Central memory CD8-positive, alpha-beta T cell (primary cell): ENCODE results near the gene GSK3B.
A peak's percentile ranks its signal among the peaks of the same experiment; 100 is the strongest.

Source experiments
- ATAC-seq: fragments of 150-1000 bp; cut with Tn5 transposase; replicated peaks from 2 replicates; pipeline ENCODE4 v1.10.0; 2022; ENCODE audit warnings: mild to moderate bottlenecking, moderate FRiP score, moderate number of reproducible peaks; ENCODE audit not compliant: poor library complexity, severe bottlenecking; ENCODE audit errors: extremely low read depth
- DNase-seq, 2 donors: peaks; one replicate each; pipeline ENCODE4 v3.0.0; 2021; ENCODE audit warnings: low spot score in 2 of 2
- H3K27ac Mint-ChIP-seq: one replicate; pipeline ENCODE4 v1.8.0; 2022; ENCODE audit warnings: low read depth, mild to moderate bottlenecking, moderate library complexity, mixed read lengths
- H3K27me3 Mint-ChIP-seq: one replicate; pipeline ENCODE4 v1.8.0; 2022; ENCODE audit warnings: mixed read lengths
- H3K36me3 Mint-ChIP-seq: one replicate; pipeline ENCODE4 v1.8.0; 2022; ENCODE audit warnings: mild to moderate bottlenecking, moderate library complexity, mixed read lengths; ENCODE audit not compliant: insufficient read depth
- H3K4me1 Mint-ChIP-seq: one replicate; pipeline ENCODE4 v1.8.0; 2022; ENCODE audit warnings: mixed read lengths
- H3K4me3 Mint-ChIP-seq: one replicate; pipeline ENCODE4 v1.8.0; 2022; ENCODE audit warnings: mild to moderate bottlenecking, moderate library complexity, mixed read lengths
- H3K9me3 Mint-ChIP-seq: one replicate; pipeline ENCODE4 v1.8.0; 2022; ENCODE audit warnings: mixed read lengths

The GSK3B gene

GRCh38 chr3:119826711-119827608, 267.3 kb downstream of the GSK3B start:
- ATAC-seq (no peak), DNase-seq (no peak)
- no peak overlapping the region for H3K4me3 Mint-ChIP-seq
- peaks cover 21% of the 10 kb centered on the region for H3K36me3 Mint-ChIP-seq
- H3K4me1 Mint-ChIP-seq, result peaks cover 13% of the 10 kb centered on the region
- no peaks in the 10 kb centered on the region for H3K9me3 Mint-ChIP-seq
- no peaks in the 10 kb centered on the region for H3K27me3 Mint-ChIP-seq
- H3K27ac Mint-ChIP-seq, result peak overlapping the region; percentile 15

DNA sequence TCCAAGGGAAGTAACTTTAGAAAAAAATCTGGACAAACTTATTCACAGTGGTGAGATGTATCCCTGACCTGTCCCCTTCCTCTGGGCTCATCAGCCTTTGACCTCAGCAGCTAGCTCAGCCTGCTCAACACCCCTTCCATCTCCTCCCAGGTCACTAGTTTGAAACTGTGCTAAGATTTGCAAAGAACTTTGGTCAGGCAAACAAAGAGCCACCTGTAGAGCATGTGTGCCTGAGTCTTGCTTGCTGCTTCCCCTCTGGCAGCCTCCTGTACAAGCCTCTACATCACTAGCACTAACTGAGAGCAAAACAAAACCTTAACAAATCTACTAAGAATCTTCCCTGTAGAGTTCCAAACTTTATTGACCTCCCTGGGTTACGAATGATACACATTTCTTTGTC, 268.4 kb downstream of the GSK3B start:
- no peak for DNase-seq
- ATAC-seq, result no peak
- peaks cover 7% of the 10 kb centered on the region for H3K4me1 Mint-ChIP-seq
- peaks cover 19% of the 10 kb centered on the region for H3K36me3 Mint-ChIP-seq
- no peak overlapping the region for H3K4me3 Mint-ChIP-seq
- H3K27ac Mint-ChIP-seq, result no peak overlapping the region
- no peaks in the 10 kb centered on the region for H3K9me3 Mint-ChIP-seq
- H3K27me3 Mint-ChIP-seq, result no peaks in the 10 kb centered on the region

DNA sequence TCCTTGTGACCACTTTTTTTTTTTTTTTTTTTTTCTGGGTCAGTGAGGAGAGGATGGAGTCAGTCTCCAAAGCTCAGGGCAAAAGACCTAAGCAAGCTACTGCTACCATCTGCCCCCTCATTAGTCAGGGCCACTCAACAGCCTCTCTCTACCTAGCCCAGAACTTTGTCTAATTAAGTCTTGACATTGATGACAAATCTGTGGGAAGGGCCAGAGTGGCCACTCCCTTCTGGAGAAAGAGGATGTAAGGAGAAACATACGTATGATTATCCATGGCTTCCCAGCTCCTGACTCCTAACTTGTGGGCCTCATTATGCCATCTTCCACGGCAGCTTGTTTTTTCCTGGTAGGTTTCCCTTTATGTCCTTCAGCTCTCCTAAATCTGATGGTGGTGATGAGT, 274.4 kb downstream of the GSK3B start:
- ATAC-seq (no peak), DNase-seq (no peak)
- no peaks in the 10 kb centered on the region for H3K9me3 Mint-ChIP-seq
- H3K36me3 Mint-ChIP-seq, result peaks cover 6% of the 10 kb centered on the region
- no peaks in the 10 kb centered on the region for H3K27me3 Mint-ChIP-seq
- H3K27ac Mint-ChIP-seq, result no peak overlapping the region
- H3K4me1 Mint-ChIP-seq, result no peaks in the 10 kb centered on the region
- H3K4me3 Mint-ChIP-seq, result no peak overlapping the region

DNA sequence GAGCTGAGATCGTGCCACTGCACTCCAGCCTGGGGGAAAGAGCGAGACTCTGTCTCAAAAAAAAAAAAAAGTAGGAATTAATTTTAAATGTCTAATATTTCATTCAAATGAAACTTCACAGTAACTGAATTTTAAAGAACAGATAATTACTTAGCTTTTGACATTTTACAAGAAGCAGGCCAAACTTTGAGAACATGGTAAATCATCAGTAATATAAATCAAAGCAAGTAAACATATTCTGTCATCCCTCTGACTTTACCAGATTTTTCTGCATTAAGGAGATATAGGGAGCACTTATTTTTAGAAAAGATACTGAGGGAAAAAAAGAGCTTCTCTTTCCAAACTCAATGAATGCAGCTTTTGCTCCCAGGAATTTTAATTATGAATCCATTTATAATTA, 275.3 kb downstream of the GSK3B start:
- ATAC-seq, result no peak
- Mint-ChIP-seq H3K4me1 (no peaks in the 10 kb centered on the region), H3K27me3 (no peaks in the 10 kb centered on the region), H3K36me3 (peaks cover 9% of the 10 kb centered on the region), H3K9me3 (no peaks in the 10 kb centered on the region), H3K27ac (no peak overlapping the region), H3K4me3 (no peak overlapping the region)
- no peak for DNase-seq

DNA sequence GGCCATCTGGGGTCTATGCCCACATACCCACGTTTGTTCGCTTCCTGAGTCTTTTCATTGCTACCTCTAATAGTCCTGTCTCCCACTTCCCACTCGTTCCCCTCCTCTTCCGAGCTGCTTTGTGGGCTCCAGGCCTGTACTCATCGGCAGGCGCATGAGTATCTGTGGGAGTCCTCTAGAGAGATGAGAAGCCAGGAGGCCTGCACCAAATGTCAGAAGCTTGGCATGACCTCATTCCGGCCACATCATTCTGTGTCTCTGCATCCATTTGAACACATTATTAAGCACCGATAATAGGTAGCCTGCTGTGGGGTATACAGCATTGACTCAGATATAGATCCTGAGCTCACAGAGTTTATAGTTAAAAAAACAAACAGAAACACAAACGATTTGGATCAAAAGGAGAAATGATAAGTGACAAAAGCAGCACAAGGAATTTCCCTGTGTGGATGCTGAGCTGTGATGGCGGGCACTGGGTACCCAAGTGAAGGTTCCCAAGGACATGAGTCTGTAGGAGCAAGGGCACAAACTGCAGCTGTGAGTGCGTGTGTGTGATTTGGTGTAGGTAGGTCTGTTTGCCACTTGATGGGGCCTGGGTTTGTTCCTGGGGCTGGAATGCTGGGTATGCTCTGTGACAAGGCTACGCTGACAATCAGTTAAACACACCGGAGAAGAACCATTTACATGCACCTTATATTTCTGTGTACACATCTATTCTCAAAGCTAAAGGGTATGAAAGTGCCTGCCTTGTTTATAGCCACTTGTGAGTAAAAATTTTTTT, 276.5 kb downstream of the GSK3B start:
- H3K36me3 Mint-ChIP-seq, result peaks cover 8% of the 10 kb centered on the region
- ATAC-seq (no peak), DNase-seq (no peak)
- H3K27me3 Mint-ChIP-seq, result no peaks in the 10 kb centered on the region
- H3K9me3 Mint-ChIP-seq, result no peaks in the 10 kb centered on the region
- no peak overlapping the region for H3K27ac Mint-ChIP-seq
- H3K4me1 Mint-ChIP-seq, result no peaks in the 10 kb centered on the region
- H3K4me3 Mint-ChIP-seq, result no peak overlapping the region

DNA sequence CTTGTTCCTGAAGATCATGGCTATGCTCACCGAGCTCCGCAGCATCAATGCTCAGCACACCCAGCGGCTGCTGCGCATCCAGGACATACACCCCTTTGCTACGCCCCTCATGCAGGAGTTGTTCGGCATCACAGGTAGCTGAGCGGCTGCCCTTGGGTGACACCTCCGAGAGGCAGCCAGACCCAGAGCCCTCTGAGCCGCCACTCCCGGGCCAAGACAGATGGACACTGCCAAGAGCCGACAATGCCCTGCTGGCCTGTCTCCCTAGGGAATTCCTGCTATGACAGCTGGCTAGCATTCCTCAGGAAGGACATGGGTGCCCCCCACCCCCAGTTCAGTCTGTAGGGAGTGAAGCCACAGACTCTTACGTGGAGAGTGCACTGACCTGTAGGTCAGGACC, 277.2 kb downstream of the GSK3B start:
- ATAC-seq (no peak), DNase-seq (no peak)
- Mint-ChIP-seq H3K4me1 (no peaks in the 10 kb centered on the region), H3K4me3 (no peak overlapping the region), H3K27ac (no peak overlapping the region), H3K36me3 (peaks cover 8% of the 10 kb centered on the region), H3K27me3 (no peaks in the 10 kb centered on the region), H3K9me3 (no peaks in the 10 kb centered on the region)

DNA sequence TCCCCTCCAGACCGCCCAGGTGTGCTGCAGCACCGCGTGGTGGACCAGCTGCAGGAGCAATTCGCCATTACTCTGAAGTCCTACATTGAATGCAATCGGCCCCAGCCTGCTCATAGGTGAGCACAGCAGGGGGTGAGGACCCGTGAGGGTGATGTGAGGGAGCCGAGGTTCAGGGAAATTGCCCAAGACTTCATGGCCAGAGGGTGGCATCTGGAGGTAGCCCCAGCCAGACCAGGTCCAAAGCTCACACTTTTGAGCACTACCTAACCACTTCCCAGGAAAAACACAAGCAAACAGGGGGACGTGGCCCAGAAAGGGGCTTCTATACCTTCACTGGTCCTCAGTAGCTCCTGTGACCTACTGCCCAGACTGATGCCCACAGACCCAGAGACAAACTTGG, 278.5 kb downstream of the GSK3B start:
- DNase-seq, result no peak
- H3K4me1 Mint-ChIP-seq, result peaks cover 2% of the 10 kb centered on the region
- H3K36me3 Mint-ChIP-seq, result peaks cover 8% of the 10 kb centered on the region
- no peak for ATAC-seq
- no peak overlapping the region for H3K27ac Mint-ChIP-seq
- no peaks in the 10 kb centered on the region for H3K9me3 Mint-ChIP-seq
- H3K4me3 Mint-ChIP-seq, result no peak overlapping the region
- no peaks in the 10 kb centered on the region for H3K27me3 Mint-ChIP-seq

DNA sequence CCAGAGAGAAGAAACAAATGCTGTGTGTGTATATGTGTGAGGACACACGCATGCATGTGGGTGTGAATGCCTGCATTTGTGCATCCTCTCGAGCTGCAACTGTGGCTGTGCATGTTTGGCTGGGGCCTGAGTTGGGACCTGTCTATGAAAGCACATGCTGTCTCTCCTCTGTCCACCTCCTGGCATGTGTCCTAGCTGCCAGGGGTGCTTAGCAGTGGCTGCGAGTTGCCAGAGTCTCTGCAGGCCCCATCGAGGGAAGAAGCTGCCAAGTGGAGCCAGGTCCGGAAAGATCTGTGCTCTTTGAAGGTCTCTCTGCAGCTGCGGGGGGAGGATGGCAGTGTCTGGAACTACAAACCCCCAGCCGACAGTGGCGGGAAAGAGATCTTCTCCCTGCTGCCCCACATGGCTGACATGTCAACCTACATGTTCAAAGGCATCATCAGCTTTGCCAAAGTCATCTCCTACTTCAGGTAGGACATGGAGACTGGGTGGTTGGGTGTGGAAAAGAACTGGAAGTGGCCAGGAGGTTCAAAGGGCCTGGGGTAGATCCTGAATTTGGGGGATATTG, 281.7 kb downstream of the GSK3B start:
- Mint-ChIP-seq H3K36me3 (peaks cover 9% of the 10 kb centered on the region), H3K4me3 (no peak overlapping the region), H3K27me3 (no peaks in the 10 kb centered on the region), H3K4me1 (peaks cover 12% of the 10 kb centered on the region), H3K9me3 (no peaks in the 10 kb centered on the region), H3K27ac (no peak overlapping the region)
- no peak for DNase-seq
- no peak for ATAC-seq

- Mint-ChIP-seq H3K4me3 (peak overlapping the region; percentile 88), H3K4me1 (peaks cover 12% of the 10 kb centered on the region), H3K9me3 (no peaks in the 10 kb centered on the region), H3K27me3 (no peaks in the 10 kb centered on the region), H3K36me3 (peaks cover 4% of the 10 kb centered on the region), H3K27ac (peak overlapping the region; percentile 87)
- ATAC-seq (peak; percentile 80), DNase-seq (peak in 1 of 2 donors; percentile 20)
These were observed 284.2 kb downstream of the GSK3B start for GRCh38 chr3:119810018-119810435.

DNA sequence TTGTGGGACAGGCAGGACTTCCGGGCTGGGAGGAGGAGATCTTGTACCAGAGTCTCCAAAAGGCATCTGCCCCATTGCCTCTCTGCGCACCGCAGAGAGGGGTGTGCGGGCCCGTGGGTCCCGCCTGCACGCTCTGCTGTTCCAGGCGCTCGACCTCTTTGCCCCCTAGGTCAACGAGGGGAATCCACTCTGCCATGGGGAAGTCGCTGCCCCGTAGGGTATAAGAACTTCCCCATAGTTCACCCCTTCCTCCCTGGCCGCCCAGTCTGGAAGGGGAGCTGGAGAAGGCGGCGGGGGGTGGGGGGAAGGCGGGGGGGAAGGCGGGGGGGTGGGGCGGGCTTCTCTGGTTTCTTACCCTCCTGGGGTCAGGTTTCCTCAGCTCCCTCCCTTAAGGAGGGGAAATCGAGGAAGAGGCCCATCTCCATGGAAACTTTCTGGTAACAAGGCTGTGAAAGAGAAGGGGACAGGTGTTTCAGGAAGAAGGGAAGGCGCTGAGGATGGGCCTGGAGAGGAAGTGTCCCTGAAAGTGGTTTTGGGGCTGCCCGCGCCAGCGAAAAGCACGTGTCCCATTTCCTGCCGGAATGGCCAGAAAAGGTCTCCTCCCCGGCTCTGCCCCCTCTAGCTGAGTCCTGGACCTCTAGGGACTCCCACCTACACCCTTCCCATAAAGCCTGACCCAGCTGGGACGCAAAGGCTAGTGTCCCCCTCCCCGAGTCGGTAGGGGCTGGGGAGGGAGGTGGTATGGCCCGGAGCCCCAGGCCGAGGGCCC, 284.8 kb downstream of the GSK3B start:
- H3K9me3 Mint-ChIP-seq, result no peaks in the 10 kb centered on the region
- peak overlapping the region; percentile 87 for H3K27ac Mint-ChIP-seq
- DNase-seq (no peak), ATAC-seq (peak; percentile 25)
- H3K27me3 Mint-ChIP-seq, result no peaks in the 10 kb centered on the region
- H3K4me3 Mint-ChIP-seq, result peak overlapping the region; percentile 88
- peaks cover 2% of the 10 kb centered on the region for H3K36me3 Mint-ChIP-seq
- H3K4me1 Mint-ChIP-seq, result peaks cover 12% of the 10 kb centered on the region

DNA sequence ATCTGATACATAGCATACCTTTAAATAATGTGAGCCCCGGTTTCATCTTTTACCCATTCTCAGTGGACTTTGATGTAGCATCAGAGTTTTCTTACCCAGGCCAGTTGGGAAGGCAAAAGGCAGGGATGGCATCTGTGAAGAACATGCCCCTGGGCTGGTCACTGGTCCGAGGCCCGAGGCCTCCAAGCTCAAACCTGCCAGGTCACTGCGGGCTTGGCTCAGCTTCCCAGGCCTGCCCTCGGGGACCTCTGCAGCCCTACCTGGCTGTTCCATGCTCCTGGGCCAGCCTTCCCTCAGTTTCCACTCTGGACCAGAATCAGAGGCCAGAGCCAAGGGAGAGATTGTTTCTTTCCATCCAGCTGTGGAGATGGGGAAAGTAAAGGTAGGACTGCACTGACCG, 285.4 kb downstream of the GSK3B start:
- Mint-ChIP-seq H3K36me3 (peaks cover 2% of the 10 kb centered on the region), H3K9me3 (no peaks in the 10 kb centered on the region), H3K27ac (no peak overlapping the region), H3K4me1 (peaks cover 12% of the 10 kb centered on the region), H3K4me3 (peak overlapping the region; percentile 88), H3K27me3 (no peaks in the 10 kb centered on the region)
- no peak for DNase-seq
- no peak for ATAC-seq

- Mint-ChIP-seq H3K9me3 (no peaks in the 10 kb centered on the region), H3K27ac (no peak overlapping the region), H3K4me3 (peak overlapping the region; percentile 16), H3K4me1 (peaks cover 12% of the 10 kb centered on the region), H3K27me3 (no peaks in the 10 kb centered on the region), H3K36me3 (peaks cover 2% of the 10 kb centered on the region)
- no peak for ATAC-seq
- DNase-seq, result no peak
These were observed 286.0 kb downstream of the GSK3B start for GRCh38 chr3:119808244-119808643.
